ENCODE results near the gene ECI1.

DNA sequence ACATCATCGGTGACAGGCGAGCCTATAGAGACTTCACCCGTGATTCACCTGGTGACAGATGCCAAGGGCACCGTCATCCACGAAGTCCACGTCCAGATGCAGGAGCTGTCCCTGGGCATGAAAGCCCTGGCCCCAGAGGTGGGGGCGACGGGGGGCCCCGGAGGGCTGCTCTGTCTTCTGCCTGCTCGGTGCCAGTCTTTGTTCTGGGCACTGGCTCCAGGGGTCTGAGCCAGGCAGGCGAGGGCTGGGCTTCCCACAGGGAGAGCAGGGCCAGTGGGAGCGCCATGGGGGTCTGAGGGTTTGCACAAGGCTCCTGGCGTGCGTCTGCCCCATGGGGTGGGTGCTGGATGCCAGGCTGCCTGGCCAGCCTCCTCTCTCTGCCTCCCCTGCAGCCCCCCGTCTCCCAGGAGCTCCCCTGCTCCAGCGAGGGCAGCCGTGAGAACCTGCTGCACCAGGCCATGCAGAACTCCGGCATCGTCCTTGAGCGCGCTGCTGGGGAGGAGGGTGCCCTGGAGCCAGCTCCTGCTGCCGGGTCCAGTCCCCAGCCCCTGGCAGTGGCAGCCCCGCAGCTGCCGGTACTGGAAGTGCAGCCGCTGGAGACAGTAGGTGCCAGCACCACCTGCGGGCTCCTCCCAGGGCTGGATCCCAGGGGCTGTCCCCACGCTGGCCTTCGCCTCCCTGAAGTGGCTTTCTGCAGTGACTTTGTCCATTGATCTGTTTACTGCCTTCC is 18.2 kb downstream of the ECI1 start:
- TF ChIP-seq, protein P1, sequence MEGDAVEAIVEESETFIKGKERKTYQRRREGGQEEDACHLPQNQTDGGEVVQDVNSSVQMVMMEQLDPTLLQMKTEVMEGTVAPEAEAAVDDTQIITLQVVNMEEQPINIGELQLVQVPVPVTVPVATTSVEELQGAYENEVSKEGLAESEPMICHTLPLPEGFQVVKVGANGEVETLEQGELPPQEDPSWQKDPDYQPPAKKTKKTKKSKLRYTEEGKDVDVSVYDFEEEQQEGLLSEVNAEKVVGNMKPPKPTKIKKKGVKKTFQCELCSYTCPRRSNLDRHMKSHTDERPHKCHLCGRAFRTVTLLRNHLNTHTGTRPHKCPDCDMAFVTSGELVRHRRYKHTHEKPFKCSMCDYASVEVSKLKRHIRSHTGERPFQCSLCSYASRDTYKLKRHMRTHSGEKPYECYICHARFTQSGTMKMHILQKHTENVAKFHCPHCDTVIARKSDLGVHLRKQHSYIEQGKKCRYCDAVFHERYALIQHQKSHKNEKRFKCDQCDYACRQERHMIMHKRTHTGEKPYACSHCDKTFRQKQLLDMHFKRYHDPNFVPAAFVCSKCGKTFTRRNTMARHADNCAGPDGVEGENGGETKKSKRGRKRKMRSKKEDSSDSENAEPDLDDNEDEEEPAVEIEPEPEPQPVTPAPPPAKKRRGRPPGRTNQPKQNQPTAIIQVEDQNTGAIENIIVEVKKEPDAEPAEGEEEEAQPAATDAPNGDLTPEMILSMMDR (IDR thresholded peaks at IDR 0.05; ENCODE audit: low read depth, low read length), result no peak
- no peak for TF ChIP-seq POLR2A (IDR thresholded peaks at IDR 0.05; ENCODE audit: extremely low read depth, insufficient read length)
